ENCODE data around the gene PREX1.

PREX1 gene

DNA sequence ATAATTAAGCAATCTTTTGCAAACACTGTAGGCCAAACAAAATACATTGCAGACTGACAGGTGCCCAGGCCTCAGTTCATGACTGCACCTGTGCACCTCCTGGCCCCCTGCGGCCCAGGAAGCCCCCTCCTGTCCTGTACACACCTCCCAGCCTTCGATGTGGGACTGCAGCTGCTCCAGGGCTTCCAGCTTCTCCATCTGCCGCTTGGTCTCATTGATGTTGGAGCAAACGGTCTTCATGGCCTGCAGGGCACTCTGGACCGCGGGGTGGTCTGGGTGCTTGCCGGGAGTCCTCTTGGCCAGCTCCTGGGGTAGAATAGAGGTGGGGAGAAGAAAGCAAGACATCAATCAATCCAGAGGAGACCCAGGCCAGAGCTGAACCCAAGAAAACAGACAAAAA, 119.7 kb downstream of the PREX1 start:
- H2AFZ ChIP-seq (ENCODE audit: low read depth, low read length), result no peak overlapping the region

DNA sequence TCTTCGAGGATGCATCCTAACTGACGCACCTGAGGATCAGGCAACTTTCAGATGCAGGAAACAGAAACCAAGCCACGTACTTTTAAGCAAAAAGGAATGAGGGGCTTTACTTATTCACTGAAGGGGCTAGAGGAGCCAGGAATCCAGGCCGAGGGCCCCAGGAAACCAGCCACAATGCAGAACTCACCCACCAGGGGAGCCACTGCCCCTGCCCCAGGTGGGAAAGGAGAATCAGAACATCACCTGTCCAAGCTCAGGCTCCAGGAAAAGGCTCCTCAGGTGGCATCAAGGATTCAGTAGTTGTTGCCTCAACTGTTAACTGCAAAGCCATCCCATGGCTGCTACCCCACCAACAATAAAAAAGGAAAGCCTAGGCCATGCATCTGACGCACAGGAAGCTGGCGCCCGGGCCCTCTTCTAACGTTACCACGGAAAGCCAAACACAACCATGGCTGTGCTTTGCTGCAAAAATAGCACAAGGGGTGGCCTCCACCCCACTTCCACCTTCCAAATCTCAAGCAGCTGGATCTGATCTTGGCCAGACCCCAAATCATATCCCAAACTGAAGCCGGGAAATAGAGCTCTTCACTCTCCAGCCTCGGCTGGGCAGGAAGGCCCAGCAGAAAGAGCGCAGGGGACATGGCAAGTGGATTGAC, 121.0 kb downstream of the PREX1 start:
- Histone ChIP-seq H3K4ac (ENCODE audit: low read depth in 1 of 2, low read length in 2 of 2) (no peak overlapping the region), H3K27me3 (ENCODE audit: control insufficient read depth in 1 of 2, insufficient read depth in 1 of 2, low read length in 2 of 2) (peaks cover 0 to 40% of the 10 kb centered on the region in 2 experiments), H2AFZ (ENCODE audit: low read depth, low read length) (no peak overlapping the region), H3K4me1 (ENCODE audit: control insufficient read depth, insufficient read depth, low read depth, low read length) (peaks cover 5% of the 10 kb centered on the region), H2BK5ac (ENCODE audit: low read depth, low read length, poor library complexity, severe bottlenecking) (no peak overlapping the region), H3K4me2 (ENCODE audit: low read length, poor library complexity, severe bottlenecking) (no peak overlapping the region), H2BK120ac (ENCODE audit: low read depth, low read length) (no peak overlapping the region), H2BK15ac (ENCODE audit: low read depth, poor library complexity, severe bottlenecking) (no peak overlapping the region), H2BK12ac (ENCODE audit: low read length in 2 of 2) (no peak overlapping the region), H3K9ac (ENCODE audit: low read length) (no peak overlapping the region), H4K8ac (ENCODE audit: low read length) (no peak overlapping the region), H2AK5ac (ENCODE audit: low read length, severe bottlenecking) (no peak overlapping the region), H3K79me1 (replicated peaks; ENCODE audit: low read length, poor library complexity, severe bottlenecking) (peaks cover 21% of the 10 kb centered on the region), H3K36me3 (ENCODE audit: control insufficient read depth in 1 of 2, insufficient read depth in 2 of 2, low read depth in 1 of 2, low read length in 2 of 2) (peaks cover 0 to 21% of the 10 kb centered on the region in 2 experiments), H3K14ac (ENCODE audit: low read length in 2 of 2) (no peak overlapping the region), H4K91ac (ENCODE audit: low read length) (no peak overlapping the region), H3K4me3 (ENCODE audit: insufficient read depth in 1 of 2, low read depth in 1 of 2, low read length in 2 of 2) (no peak overlapping the region), H3K18ac (ENCODE audit: low read depth in 1 of 2, low read length in 2 of 2) (no peak overlapping the region), H3K23ac (ENCODE audit: low read length in 2 of 2) (no peak overlapping the region), H3K9me3 (ENCODE audit: control insufficient read depth, low read length) (no peaks in the 10 kb centered on the region), H3K27ac (ENCODE audit: low read length, poor library complexity, severe bottlenecking) (no peak overlapping the region)
- WGBS, result 87% methylated on average over 12 of the region's 12 CpGs
- no peak for DNase-seq

More for the DNA sequence above, 119.7 kb downstream of the PREX1 start:
- H3K36me3 ChIP-seq (ENCODE audit: control insufficient read depth in 1 of 2, insufficient read depth in 2 of 2, low read depth in 1 of 2, low read length in 2 of 2), result peaks cover 0 to 18% of the 10 kb centered on the region in 2 experiments
- no peak overlapping the region for H2BK15ac ChIP-seq (ENCODE audit: low read depth, poor library complexity, severe bottlenecking)
- no peak overlapping the region for H4K91ac ChIP-seq (ENCODE audit: low read length)
- H4K8ac ChIP-seq (ENCODE audit: low read length), result no peak overlapping the region
- H3K18ac ChIP-seq (ENCODE audit: low read depth in 1 of 2, low read length in 2 of 2), result no peak overlapping the region
- no peak overlapping the region for H3K4me3 ChIP-seq (ENCODE audit: insufficient read depth in 1 of 2, low read depth in 1 of 2, low read length in 2 of 2)
- H3K27me3 ChIP-seq (ENCODE audit: control insufficient read depth in 1 of 2, insufficient read depth in 1 of 2, low read length in 2 of 2), result peaks cover 0 to 33% of the 10 kb centered on the region in 2 experiments
- H3K9me3 ChIP-seq (ENCODE audit: control insufficient read depth, low read length), result no peaks in the 10 kb centered on the region
- no peak overlapping the region for H2AK5ac ChIP-seq (ENCODE audit: low read length, severe bottlenecking)
- WGBS, result 95% methylated on average over 7 of the region's 7 CpGs
- H2BK5ac ChIP-seq (ENCODE audit: low read depth, low read length, poor library complexity, severe bottlenecking), result no peak overlapping the region
- no peak overlapping the region for H2BK12ac ChIP-seq (ENCODE audit: low read length in 2 of 2)
- H3K27ac ChIP-seq (ENCODE audit: low read length, poor library complexity, severe bottlenecking), result no peak overlapping the region
- H3K4ac ChIP-seq (ENCODE audit: low read depth in 1 of 2, low read length in 2 of 2), result no peak overlapping the region
- H3K14ac ChIP-seq (ENCODE audit: low read length in 2 of 2), result no peak overlapping the region
- H3K79me1 ChIP-seq (replicated peaks; ENCODE audit: low read length, poor library complexity, severe bottlenecking), result peaks cover 20% of the 10 kb centered on the region
- H3K4me1 ChIP-seq (ENCODE audit: control insufficient read depth, insufficient read depth, low read depth, low read length), result peaks cover 2% of the 10 kb centered on the region
- H3K23ac ChIP-seq (ENCODE audit: low read length in 2 of 2), result no peak overlapping the region
- no peak overlapping the region for H2BK120ac ChIP-seq (ENCODE audit: low read depth, low read length)
- no peak overlapping the region for H3K9ac ChIP-seq (ENCODE audit: low read length)
- no peak overlapping the region for H3K4me2 ChIP-seq (ENCODE audit: low read length, poor library complexity, severe bottlenecking)
- no peak for DNase-seq

DNA sequence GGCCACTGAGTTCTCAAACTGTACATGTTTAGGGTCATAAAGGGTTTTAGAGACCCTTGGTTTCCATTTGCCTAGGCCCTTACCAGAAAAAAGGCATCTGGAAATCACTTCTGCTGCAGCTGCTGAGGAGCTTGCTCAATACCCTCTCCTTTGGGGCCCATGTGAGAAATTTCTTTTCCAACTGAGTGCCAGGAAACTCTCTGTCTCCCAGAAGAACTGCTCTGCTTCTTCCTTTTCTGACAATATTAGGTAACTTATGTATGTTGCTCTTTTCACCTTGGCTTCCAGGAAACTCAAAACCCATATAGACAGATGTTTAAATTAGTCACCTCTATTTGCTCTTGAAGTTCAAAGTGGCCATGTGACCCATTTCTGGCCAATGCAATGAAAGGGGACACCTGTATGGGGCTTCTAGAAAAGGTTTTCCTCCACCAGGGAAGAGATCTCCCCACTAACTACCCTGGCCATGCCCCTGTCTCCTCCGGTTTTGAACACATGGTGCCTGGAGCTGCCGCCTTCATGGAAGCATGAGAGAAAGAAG, 121.6 kb downstream of the PREX1 start:
- Histone ChIP-seq H3K36me3 (ENCODE audit: control insufficient read depth in 1 of 2, insufficient read depth in 2 of 2, low read depth in 1 of 2, low read length in 2 of 2) (peaks cover 0 to 24% of the 10 kb centered on the region in 2 experiments), H2BK5ac (ENCODE audit: low read depth, low read length, poor library complexity, severe bottlenecking) (no peak overlapping the region), H3K4me3 (ENCODE audit: insufficient read depth in 1 of 2, low read depth in 1 of 2, low read length in 2 of 2) (no peak overlapping the region), H3K14ac (ENCODE audit: low read length in 2 of 2) (no peak overlapping the region), H3K4me1 (ENCODE audit: control insufficient read depth, insufficient read depth, low read depth, low read length) (peaks cover 5% of the 10 kb centered on the region), H3K27ac (ENCODE audit: low read length, poor library complexity, severe bottlenecking) (no peak overlapping the region), H2AFZ (ENCODE audit: low read depth, low read length) (no peak overlapping the region), H3K18ac (ENCODE audit: low read depth in 1 of 2, low read length in 2 of 2) (no peak overlapping the region), H3K9me3 (ENCODE audit: control insufficient read depth, low read length) (no peaks in the 10 kb centered on the region), H2BK120ac (ENCODE audit: low read depth, low read length) (no peak overlapping the region), H3K4ac (ENCODE audit: low read depth in 1 of 2, low read length in 2 of 2) (no peak overlapping the region), H3K79me1 (replicated peaks; ENCODE audit: low read length, poor library complexity, severe bottlenecking) (peaks cover 21% of the 10 kb centered on the region), H2BK12ac (ENCODE audit: low read length in 2 of 2) (no peak overlapping the region), H3K9ac (ENCODE audit: low read length) (no peak overlapping the region), H2BK15ac (ENCODE audit: low read depth, poor library complexity, severe bottlenecking) (no peak overlapping the region), H3K27me3 (ENCODE audit: control insufficient read depth in 1 of 2, insufficient read depth in 1 of 2, low read length in 2 of 2) (peaks cover 0 to 42% of the 10 kb centered on the region in 2 experiments), H4K8ac (ENCODE audit: low read length) (no peak overlapping the region), H3K4me2 (ENCODE audit: low read length, poor library complexity, severe bottlenecking) (no peak overlapping the region), H2AK5ac (ENCODE audit: low read length, severe bottlenecking) (no peak overlapping the region), H3K23ac (ENCODE audit: low read length in 2 of 2) (no peak overlapping the region), H4K91ac (ENCODE audit: low read length) (no peak overlapping the region)
- WGBS, result 78% methylated on average over 2 of the region's 2 CpGs
- DNase-seq, result no peak

DNA sequence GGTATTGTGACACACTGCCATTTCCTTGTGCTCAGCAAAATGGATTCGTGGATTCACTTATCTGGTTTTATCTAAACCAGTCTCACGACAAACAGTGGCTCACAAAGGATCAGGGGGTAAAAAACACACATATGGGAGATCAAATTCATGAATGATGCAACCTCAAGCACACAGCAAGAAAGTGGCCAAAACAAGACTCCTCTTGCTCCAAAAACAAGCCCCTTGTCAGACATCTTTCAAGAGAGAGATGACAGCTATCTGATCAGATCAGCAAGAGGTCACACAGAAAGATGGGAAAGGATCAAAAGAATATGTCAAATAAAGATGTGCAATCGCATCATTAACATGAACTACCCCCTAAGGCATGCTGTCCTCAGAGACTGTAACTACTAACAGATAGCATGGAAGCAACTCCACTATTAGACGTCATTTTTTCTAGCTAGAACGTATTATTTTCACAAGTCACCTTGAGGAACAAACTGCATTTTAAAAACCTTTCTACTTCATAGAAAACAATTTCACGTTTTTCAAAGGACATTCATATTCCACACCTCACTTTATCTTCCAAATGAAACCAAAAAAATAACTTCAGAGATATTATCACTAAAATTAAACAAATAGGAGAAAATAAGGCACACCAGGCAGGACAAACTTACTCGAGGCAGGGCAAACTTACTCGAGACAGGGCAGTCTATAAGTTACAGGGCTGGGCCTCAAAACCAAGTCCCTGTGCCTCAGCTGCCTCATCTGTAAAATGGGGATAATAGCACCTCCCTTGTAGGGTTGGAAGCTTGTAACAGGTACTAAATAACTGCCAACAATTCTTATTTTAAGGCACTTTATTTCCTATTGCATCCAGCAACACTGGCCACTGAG, 122.3 kb downstream of the PREX1 start:
- H3K23ac ChIP-seq (ENCODE audit: low read length in 2 of 2), result no peak overlapping the region
- WGBS, result 77% methylated on average over 8 of the region's 8 CpGs
- peaks cover 0 to 21% of the 10 kb centered on the region in 2 experiments for H3K36me3 ChIP-seq (ENCODE audit: control insufficient read depth in 1 of 2, insufficient read depth in 2 of 2, low read depth in 1 of 2, low read length in 2 of 2)

More for the DNA sequence above, 122.3 kb downstream of the PREX1 start:
- Histone ChIP-seq H3K4ac (ENCODE audit: low read depth in 1 of 2, low read length in 2 of 2) (no peak overlapping the region), H2BK5ac (ENCODE audit: low read depth, low read length, poor library complexity, severe bottlenecking) (no peak overlapping the region), H3K9me3 (ENCODE audit: control insufficient read depth, low read length) (no peaks in the 10 kb centered on the region), H3K27ac (ENCODE audit: low read length, poor library complexity, severe bottlenecking) (no peak overlapping the region), H3K9ac (ENCODE audit: low read length) (no peak overlapping the region), H3K14ac (ENCODE audit: low read length in 2 of 2) (no peak overlapping the region), H4K8ac (ENCODE audit: low read length) (no peak overlapping the region), H3K4me1 (ENCODE audit: control insufficient read depth, insufficient read depth, low read depth, low read length) (peaks cover 5% of the 10 kb centered on the region), H2BK12ac (ENCODE audit: low read length in 2 of 2) (no peak overlapping the region), H4K91ac (ENCODE audit: low read length) (no peak overlapping the region), H3K4me3 (ENCODE audit: insufficient read depth in 1 of 2, low read depth in 1 of 2, low read length in 2 of 2) (no peak overlapping the region), H2BK120ac (ENCODE audit: low read depth, low read length) (no peak overlapping the region), H3K79me1 (replicated peaks; ENCODE audit: low read length, poor library complexity, severe bottlenecking) (peaks cover 18% of the 10 kb centered on the region), H3K18ac (ENCODE audit: low read depth in 1 of 2, low read length in 2 of 2) (no peak overlapping the region), H2AK5ac (ENCODE audit: low read length, severe bottlenecking) (no peak overlapping the region), H3K4me2 (ENCODE audit: low read length, poor library complexity, severe bottlenecking) (no peak overlapping the region), H2AFZ (ENCODE audit: low read depth, low read length) (no peak overlapping the region), H3K27me3 (ENCODE audit: control insufficient read depth in 1 of 2, insufficient read depth in 1 of 2, low read length in 2 of 2) (peaks cover 0 to 43% of the 10 kb centered on the region in 2 experiments), H2BK15ac (ENCODE audit: low read depth, poor library complexity, severe bottlenecking) (no peak overlapping the region)
- no peak for DNase-seq
